Measurements from ENCODE around the gene LRP1B.
"Not testable (repeated sequence)": the region's sequence is repeated elsewhere in the genome, so short reads cannot be mapped to it uniquely, and the experiment has no call there.

LRP1B gene

GRCh38 chr2:141301551-141301950, 829.3 kb downstream of the LRP1B start:
- no peak for DNase-seq (ENCODE audit: low spot score)

- DNase-seq (ENCODE audit: low spot score): no peak
These were observed 850.8 kb downstream of the LRP1B start for GRCh38 chr2:141280037-141280436.

- no peak for DNase-seq (ENCODE audit: low spot score)
These were observed 859.5 kb downstream of the LRP1B start for GRCh38 chr2:141271346-141271745.

GRCh38 chr2:141264848-141265247, 866.0 kb downstream of the LRP1B start:
- DNase-seq (ENCODE audit: low spot score): no peak

GRCh38 chr2:141260911-141261310, 869.9 kb downstream of the LRP1B start:
- DNase-seq (ENCODE audit: low spot score): no peak

GRCh38 chr2:141259683-141260082, 871.1 kb downstream of the LRP1B start:
- DNase-seq (ENCODE audit: low spot score): no peak

- DNase-seq (ENCODE audit: low spot score): no peak
These were observed 888.8 kb downstream of the LRP1B start for GRCh38 chr2:141242008-141242407.

GRCh38 chr2:141226560-141226959, 904.3 kb downstream of the LRP1B start:
- DNase-seq (ENCODE audit: low spot score): no peak

GRCh38 chr2:141207036-141207385, 923.8 kb downstream of the LRP1B start:
- no peak for DNase-seq (ENCODE audit: low spot score)

- no peak for DNase-seq (ENCODE audit: low spot score)
These were observed 929.7 kb downstream of the LRP1B start for GRCh38 chr2:141201016-141201565.

GRCh38 chr2:141200191-141200590, 930.6 kb downstream of the LRP1B start:
- DNase-seq (ENCODE audit: low spot score): no peak

- DNase-seq (ENCODE audit: low spot score): no peak
These were observed 931.1 kb downstream of the LRP1B start for GRCh38 chr2:141199711-141200110.

GRCh38 chr2:141195087-141195486, 935.7 kb downstream of the LRP1B start:
- no peak for DNase-seq (ENCODE audit: low spot score)

GRCh38 chr2:141187075-141187439, 943.8 kb downstream of the LRP1B start:
- no peak for DNase-seq (ENCODE audit: low spot score)

- no peak for DNase-seq (ENCODE audit: low spot score)
These were observed 944.3 kb downstream of the LRP1B start for GRCh38 chr2:141186413-141187074.

- DNase-seq (ENCODE audit: low spot score): no peak
These were observed 948.6 kb downstream of the LRP1B start for GRCh38 chr2:141182246-141182645.

GRCh38 chr2:141169117-141169516, 961.7 kb downstream of the LRP1B start:
- not testable (repeated sequence) for DNase-seq (ENCODE audit: low spot score)

- no peak for DNase-seq (ENCODE audit: low spot score)
These were observed 968.5 kb downstream of the LRP1B start for GRCh38 chr2:141162314-141162713.

- no peak for DNase-seq (ENCODE audit: low spot score)
These were observed 979.1 kb downstream of the LRP1B start for GRCh38 chr2:141151611-141152286.

- DNase-seq (ENCODE audit: low spot score): no peak
These were observed 988.8 kb downstream of the LRP1B start for GRCh38 chr2:141142025-141142424.

- no peak for DNase-seq (ENCODE audit: low spot score)
These were observed 993.6 kb downstream of the LRP1B start for GRCh38 chr2:141137122-141137693.

- DNase-seq (ENCODE audit: low spot score): no peak
These were observed 996.9 kb downstream of the LRP1B start for GRCh38 chr2:141133883-141134282.

- DNase-seq (ENCODE audit: low spot score): no peak
These were observed 1005.4 kb downstream of the LRP1B start for GRCh38 chr2:141125432-141125831.
